Endodermal cell (in vitro differentiated cells): ENCODE data around the gene SLC25A11. TPM values are rescaled to one million over a fixed set of nuclear protein-coding genes. Genes with fewer than 3 reads are reported as not detected.

Experiments used
- DNase-seq: peaks from one replicate; pipeline ENCODE4 v3.0.0-alpha.2; 2017
- H3K27ac ChIP-seq: 2 replicates; pipeline ENCODE4 v1.5.1; 2013; ENCODE audit warnings: mild to moderate bottlenecking, low read depth, low read length, moderate library complexity
- H3K27me3 ChIP-seq: 2 replicates; pipeline ENCODE4 v1.6.1; 2013; ENCODE audit warnings: mild to moderate bottlenecking, low read length, moderate library complexity; ENCODE audit not compliant: insufficient read depth, control insufficient read depth, poor library complexity, severe bottlenecking
- H3K36me3 ChIP-seq: 2 replicates; pipeline ENCODE4 v1.7.0; 2013; ENCODE audit warnings: mild to moderate bottlenecking, low read length, moderate library complexity; ENCODE audit not compliant: control insufficient read depth, insufficient read depth
- H3K4me1 ChIP-seq: one replicate; pipeline ENCODE4 v1.7.0; 2013; ENCODE audit warnings: low read length; ENCODE audit not compliant: control insufficient read depth, insufficient read depth
- H3K4me3 ChIP-seq: 2 replicates; pipeline ENCODE4 v1.5.1; 2013; ENCODE audit warnings: mild to moderate bottlenecking, low read length, moderate library complexity
- H3K9ac ChIP-seq: 2 replicates; pipeline ENCODE4 v1.6.1; 2013; ENCODE audit warnings: mild to moderate bottlenecking, low read length, moderate library complexity; ENCODE audit not compliant: poor library complexity, severe bottlenecking; ENCODE audit errors: extremely low read depth
- H3K9me3 ChIP-seq: 2 replicates; pipeline ENCODE4 v1.6.1; 2013; ENCODE audit warnings: mild to moderate bottlenecking, low read length, moderate library complexity; ENCODE audit not compliant: control insufficient read depth
- H3K27ac Mint-ChIP-seq: 2 replicates; pipeline ENCODE4 v1.8.0; 2020; ENCODE audit warnings: mixed read lengths
- H3K27me3 Mint-ChIP-seq: 2 replicates; pipeline ENCODE4 v1.8.0; 2021; ENCODE audit warnings: mild to moderate bottlenecking, mixed read lengths; ENCODE audit not compliant: insufficient read depth
- H3K36me3 Mint-ChIP-seq: 2 replicates; pipeline ENCODE4 v1.8.0; 2020; ENCODE audit warnings: low read depth, mixed read lengths
- H3K4me1 Mint-ChIP-seq: 2 replicates; pipeline ENCODE4 v1.8.0; 2020; ENCODE audit warnings: mixed read lengths
- H3K4me3 Mint-ChIP-seq: 2 replicates; pipeline ENCODE4 v1.8.0; 2020; ENCODE audit warnings: mild to moderate bottlenecking, moderate library complexity, mixed read lengths
- H3K9me3 Mint-ChIP-seq: 2 replicates; pipeline ENCODE4 v1.8.0; 2020; ENCODE audit warnings: mild to moderate bottlenecking, mixed read lengths
- CTCF ChIP-seq: fragments of 200-600 bp; sonication (generic); conservative IDR thresholded peaks from 2 replicates; pipeline ENCODE4 v1.5.0; 2021; ENCODE audit warnings: antibody characterized with exemption, mild to moderate bottlenecking
- WGBS, 2 experiments: methylation state at CpG; one replicate each; pipeline versions ENCODE4 v1.1.5 to v1.1.7; 2013; ENCODE audit warnings: missing lambda C conversion rate in 2 of 2, mixed read lengths in 1 of 2; ENCODE audit not compliant: insufficient coverage in 1 of 2, insufficient read length in 1 of 2; 5-methylcytosine and 5-hydroxymethylcytosine counted together
- total RNA-seq, 2 donors: library from RNA; stranded (reverse); fragmentation: NEBNext Ultra II Directional in 1 of 2; extraction: Animal tissue kit (Norgen Biotek cat#: 25700) in 1 of 2; gene quantifications; 2 replicates in 1 of 2; 3 replicates in 1 of 2; pipeline ENCODE4 v1.2.1, GENCODE V29; 2021

Gene SLC25A11
- total RNA-seq, 2 donors from 2014 or later = 59.9 to 76.9 TPM

- no peak for TF ChIP-seq CTCF
- Mint-ChIP-seq H3K27ac (peak within 1 kb of the TSS; percentile 87), H3K36me3 (peaks cover 11% of the 10 kb centered on the region), H3K4me3 (peak within 1 kb of the TSS; percentile 93), H3K9me3 (no peaks in the 10 kb centered on the region), H3K27me3 (no peaks in the 10 kb centered on the region), H3K4me1 (peaks cover 25% of the 10 kb centered on the region)
- DNase-seq = peak; percentile 77
- peak within 1 kb of the TSS; percentile 96 for H3K27ac ChIP-seq
- peak within 1 kb of the TSS; percentile 44 for H3K9ac ChIP-seq
- H3K9me3 ChIP-seq = no peaks in the 10 kb centered on the region
- no peaks in the 10 kb centered on the region for H3K27me3 ChIP-seq
- peak within 1 kb of the TSS; percentile 80 for H3K4me3 ChIP-seq
- H3K4me1 ChIP-seq = peaks cover 9% of the 10 kb centered on the region
- WGBS, 2 experiments = 32 to 56% methylated on average over 3 to 7 of the region's 7 CpGs
- H3K36me3 ChIP-seq = peaks cover 17% of the 10 kb centered on the region
These were observed 10.9 kb upstream of the SLC25A11 start, which contains the start of gene ENO3 for GRCh38 chr17:4950746-4951204. ENO3 (plus strand) TSS chr17:4951119; CDS start chr17:4951830, 711 bp downstream.

GRCh38 chr17:4950075-4950745 is 10.4 kb upstream of the SLC25A11 start:
- Histone ChIP-seq H3K9ac (peak overlapping the region; percentile 44), H3K9me3 (no peaks in the 10 kb centered on the region), H3K4me3 (peak overlapping the region; percentile 80), H3K4me1 (peaks cover 14% of the 10 kb centered on the region), H3K27ac (peak overlapping the region; percentile 96), H3K27me3 (no peaks in the 10 kb centered on the region), H3K36me3 (peaks cover 23% of the 10 kb centered on the region)
- H3K4me3 Mint-ChIP-seq = peak overlapping the region; percentile 93
- peak; percentile 84 for DNase-seq
- H3K9me3 Mint-ChIP-seq = no peaks in the 10 kb centered on the region
- H3K36me3 Mint-ChIP-seq = peaks cover 17% of the 10 kb centered on the region
- H3K4me1 Mint-ChIP-seq = peaks cover 30% of the 10 kb centered on the region
- WGBS, 2 experiments = 0 to 5% methylated on average over 34 to 52 of the region's 52 CpGs
- peak overlapping the region; percentile 87 for H3K27ac Mint-ChIP-seq
- TF ChIP-seq CTCF = no peak
- H3K27me3 Mint-ChIP-seq = no peaks in the 10 kb centered on the region

GRCh38 chr17:4949321-4950074 is 9.7 kb upstream of the SLC25A11 start:
- peak overlapping the region; percentile 93 for H3K4me3 Mint-ChIP-seq
- peak overlapping the region; percentile 96 for H3K27ac ChIP-seq
- H3K36me3 Mint-ChIP-seq = peaks cover 23% of the 10 kb centered on the region
- H3K4me1 Mint-ChIP-seq = peaks cover 33% of the 10 kb centered on the region
- H3K9ac ChIP-seq = peak overlapping the region; percentile 85
- TF ChIP-seq CTCF = no peak
- H3K27ac Mint-ChIP-seq = peak overlapping the region; percentile 90
- 0% methylated on average over 13 to 65 of the region's 75 CpGs for WGBS, 2 experiments
- H3K9me3 ChIP-seq = no peaks in the 10 kb centered on the region
- peaks cover 30% of the 10 kb centered on the region for H3K36me3 ChIP-seq
- no peaks in the 10 kb centered on the region for H3K27me3 Mint-ChIP-seq
- peak; percentile 94 for DNase-seq
- H3K4me1 ChIP-seq = peaks cover 19% of the 10 kb centered on the region
- H3K9me3 Mint-ChIP-seq = no peaks in the 10 kb centered on the region
- H3K27me3 ChIP-seq = no peaks in the 10 kb centered on the region
- peak overlapping the region; percentile 91 for H3K4me3 ChIP-seq
